RWPE2 (cell line): ENCODE measurements around the gene ZNF805.
"Not testable (repeated sequence)": the region's sequence is repeated elsewhere in the genome, so short reads cannot be mapped to it uniquely, and the experiment has no call there.

ENCODE experiments used
- ATAC-seq: fragments of 200-7000 bp; cut with Tn5 transposase; 3 replicates; pipeline ENCODE4 v1.9.1; 2021; ENCODE audit warnings: low read depth
- DNase-seq: peaks from one replicate; pipeline ENCODE4 v3.0.0-alpha.2; 2020; ENCODE audit warnings: low spot score
- H3K27ac ChIP-seq: fragments of 450-650 bp; 2 replicates; pipeline ENCODE4 v1.5.1; 2017; ENCODE audit warnings: mild to moderate bottlenecking; ENCODE audit not compliant: poor library complexity, severe bottlenecking
- H3K27me3 ChIP-seq: fragments of 250-450 bp; sonication (Bioruptor Pico); 2 replicates; pipeline ENCODE4 v1.5.1; 2021; ENCODE audit warnings: mild to moderate bottlenecking, moderate library complexity; ENCODE audit not compliant: insufficient read depth, poor library complexity, severe bottlenecking
- H3K36me3 ChIP-seq: fragments of 250-450 bp; sonication (Bioruptor Pico); 2 replicates; pipeline ENCODE4 v1.5.1; 2020; ENCODE audit warnings: low read depth, mild to moderate bottlenecking, moderate library complexity
- H3K4me1 ChIP-seq: fragments of 250-450 bp; sonication (Bioruptor Pico); 2 replicates; pipeline ENCODE4 v1.5.1; 2021; ENCODE audit warnings: mild to moderate bottlenecking, moderate library complexity; ENCODE audit not compliant: insufficient read depth, poor library complexity, severe bottlenecking
- H3K4me3 ChIP-seq: fragments of 250-450 bp; sonication (Bioruptor Pico); 2 replicates; pipeline ENCODE4 v1.5.1; 2021; ENCODE audit warnings: mild to moderate bottlenecking, moderate library complexity; ENCODE audit not compliant: severe bottlenecking
- H3K9me3 ChIP-seq: fragments of 250-450 bp; sonication (Bioruptor Pico); 2 replicates; pipeline ENCODE4 v1.5.1; 2021; ENCODE audit warnings: mild to moderate bottlenecking, moderate library complexity; ENCODE audit not compliant: severe bottlenecking
- TF ChIP-seq, protein P1 (sequence below): fragments of 450-650 bp; IDR thresholded peaks from one replicate; pipeline ENCODE4 v1.5.1; 2017; ENCODE audit warnings: mild to moderate bottlenecking, moderate library complexity; ENCODE audit not compliant: poor library complexity, severe bottlenecking

Gene ZNF805

DNA sequence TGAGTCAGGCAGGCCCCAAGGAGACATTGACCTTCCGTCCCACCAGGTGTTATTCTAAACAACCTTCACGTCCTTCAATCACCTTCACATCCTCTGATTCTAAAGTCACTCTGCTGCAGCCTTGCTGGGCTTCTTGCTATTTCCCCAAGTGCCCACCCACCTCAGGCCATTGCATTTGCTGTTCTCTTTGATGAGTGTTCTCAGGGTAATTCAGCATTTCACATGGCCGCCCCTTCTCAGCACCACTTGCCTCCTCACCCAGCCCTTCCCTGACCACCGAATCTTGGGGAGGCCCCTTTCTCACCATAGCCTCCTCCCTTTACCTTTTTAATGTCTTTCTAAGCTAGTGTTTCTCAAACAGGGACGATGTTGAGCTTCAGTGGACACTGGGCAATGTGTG lies 4.6 kb downstream of the ZNF805 start:
- TF ChIP-seq, protein P1, sequence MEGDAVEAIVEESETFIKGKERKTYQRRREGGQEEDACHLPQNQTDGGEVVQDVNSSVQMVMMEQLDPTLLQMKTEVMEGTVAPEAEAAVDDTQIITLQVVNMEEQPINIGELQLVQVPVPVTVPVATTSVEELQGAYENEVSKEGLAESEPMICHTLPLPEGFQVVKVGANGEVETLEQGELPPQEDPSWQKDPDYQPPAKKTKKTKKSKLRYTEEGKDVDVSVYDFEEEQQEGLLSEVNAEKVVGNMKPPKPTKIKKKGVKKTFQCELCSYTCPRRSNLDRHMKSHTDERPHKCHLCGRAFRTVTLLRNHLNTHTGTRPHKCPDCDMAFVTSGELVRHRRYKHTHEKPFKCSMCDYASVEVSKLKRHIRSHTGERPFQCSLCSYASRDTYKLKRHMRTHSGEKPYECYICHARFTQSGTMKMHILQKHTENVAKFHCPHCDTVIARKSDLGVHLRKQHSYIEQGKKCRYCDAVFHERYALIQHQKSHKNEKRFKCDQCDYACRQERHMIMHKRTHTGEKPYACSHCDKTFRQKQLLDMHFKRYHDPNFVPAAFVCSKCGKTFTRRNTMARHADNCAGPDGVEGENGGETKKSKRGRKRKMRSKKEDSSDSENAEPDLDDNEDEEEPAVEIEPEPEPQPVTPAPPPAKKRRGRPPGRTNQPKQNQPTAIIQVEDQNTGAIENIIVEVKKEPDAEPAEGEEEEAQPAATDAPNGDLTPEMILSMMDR, result no peak
- H3K27me3 ChIP-seq, result no peaks in the 10 kb centered on the region
- no peak for DNase-seq
- peaks cover 5% of the 10 kb centered on the region for H3K4me1 ChIP-seq
- peaks cover 41% of the 10 kb centered on the region for H3K36me3 ChIP-seq
- no peaks in the 10 kb centered on the region for H3K9me3 ChIP-seq
- H3K27ac ChIP-seq, result no peak overlapping the region
- no peak overlapping the region for H3K4me3 ChIP-seq
- no peak for ATAC-seq

- no peak overlapping the region for H3K4me3 ChIP-seq
- peaks cover 5% of the 10 kb centered on the region for H3K4me1 ChIP-seq
- TF ChIP-seq, protein P1, result no peak
- no peak overlapping the region for H3K27ac ChIP-seq
- peaks cover 50% of the 10 kb centered on the region for H3K36me3 ChIP-seq
- DNase-seq (no peak), ATAC-seq (no peak)
- no peaks in the 10 kb centered on the region for H3K9me3 ChIP-seq
- H3K27me3 ChIP-seq, result no peaks in the 10 kb centered on the region
These were observed 5.5 kb downstream of the ZNF805 start for GRCh38 chr19:57245959-57246358.

DNA sequence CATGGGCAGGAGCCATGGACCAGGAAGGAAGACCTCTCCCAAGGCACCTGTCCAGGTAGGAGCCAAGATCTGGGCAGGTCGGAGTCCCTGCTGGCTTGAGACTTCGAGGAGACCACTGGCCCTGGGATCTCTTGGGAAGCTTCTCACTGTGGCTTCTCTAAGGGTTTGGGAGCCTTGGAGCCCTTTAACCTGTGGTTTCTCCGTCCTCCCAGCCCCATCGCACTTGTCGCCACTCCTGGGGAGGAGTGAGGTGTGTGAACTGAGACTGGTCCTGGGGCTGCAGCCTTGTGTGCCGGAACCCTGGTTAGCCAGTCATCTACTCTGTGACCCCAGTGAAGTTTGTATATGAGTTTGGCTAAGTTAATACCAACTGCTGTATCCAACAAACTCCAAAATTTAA lies 8.2 kb downstream of the ZNF805 start:
- DNase-seq, result no peak
- Histone ChIP-seq H3K27me3 (no peaks in the 10 kb centered on the region), H3K4me3 (no peak overlapping the region), H3K9me3 (no peaks in the 10 kb centered on the region), H3K4me1 (no peaks in the 10 kb centered on the region), H3K36me3 (peaks cover 63% of the 10 kb centered on the region), H3K27ac (no peak overlapping the region)
- ATAC-seq, result no peak
- TF ChIP-seq, protein P1, result no peak

DNA sequence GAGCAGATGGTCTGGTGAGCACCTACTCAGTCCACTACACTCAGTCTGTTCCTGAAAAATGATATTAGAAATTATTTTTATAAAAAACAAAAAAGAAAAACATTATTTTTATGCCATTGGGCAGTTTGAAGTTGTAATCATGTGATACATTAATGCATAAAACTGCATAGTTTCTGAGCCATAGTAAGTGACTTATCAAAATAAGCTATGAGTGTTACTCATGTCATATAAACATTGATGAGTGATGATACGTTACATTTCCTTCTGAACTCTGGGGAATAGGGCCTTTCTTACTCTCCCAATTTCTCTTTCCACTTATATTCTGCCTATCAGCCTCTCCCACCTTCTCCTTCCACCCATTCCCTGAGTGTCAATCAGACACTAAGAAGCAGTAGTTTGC lies 8.9 kb downstream of the ZNF805 start:
- no peaks in the 10 kb centered on the region for H3K27me3 ChIP-seq
- no peaks in the 10 kb centered on the region for H3K4me1 ChIP-seq
- no peaks in the 10 kb centered on the region for H3K9me3 ChIP-seq
- no peak for ATAC-seq
- TF ChIP-seq, protein P1, result no peak
- H3K4me3 ChIP-seq, result no peak overlapping the region
- H3K27ac ChIP-seq, result no peak overlapping the region
- no peak for DNase-seq
- peaks cover 62% of the 10 kb centered on the region for H3K36me3 ChIP-seq

GRCh38 chr19:57253767-57254166 lies 13.3 kb downstream of the ZNF805 start:
- peaks cover 75% of the 10 kb centered on the region for H3K36me3 ChIP-seq

More at GRCh38 chr19:57253767-57254166, 13.3 kb downstream of the ZNF805 start:
- H3K4me3 ChIP-seq, H3K9me3 ChIP-seq, H3K27ac ChIP-seq, H3K27me3 ChIP-seq, H3K4me1 ChIP-seq, DNase-seq, ATAC-seq: not testable (repeated sequence)
